ENCODE measurements around the gene SLC27A3.

SLC27A3 gene

DNA sequence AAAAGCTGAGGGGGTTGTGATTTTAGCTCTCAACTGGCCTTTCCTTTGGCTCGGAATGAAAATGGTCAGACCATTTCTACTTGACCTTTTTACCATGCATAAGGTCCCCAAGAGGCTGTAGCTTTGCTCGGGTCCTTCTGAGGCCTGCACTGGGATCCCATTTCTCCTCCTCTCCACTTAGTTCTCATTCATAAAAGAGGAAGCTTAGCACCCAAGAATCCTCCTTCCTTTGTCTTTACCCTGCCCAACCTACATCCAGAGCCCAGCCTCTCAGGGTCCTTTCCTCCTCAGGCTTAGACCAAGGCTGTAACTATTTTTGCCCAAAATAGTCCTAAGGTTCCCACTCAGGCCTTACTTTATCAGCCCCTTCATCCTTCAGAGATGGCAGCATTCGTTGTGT, 6.0 kb upstream of the SLC27A3 start:
- H3K36me3 ChIP-seq (ENCODE audit: low read length): no peaks in the 10 kb centered on the region

DNA sequence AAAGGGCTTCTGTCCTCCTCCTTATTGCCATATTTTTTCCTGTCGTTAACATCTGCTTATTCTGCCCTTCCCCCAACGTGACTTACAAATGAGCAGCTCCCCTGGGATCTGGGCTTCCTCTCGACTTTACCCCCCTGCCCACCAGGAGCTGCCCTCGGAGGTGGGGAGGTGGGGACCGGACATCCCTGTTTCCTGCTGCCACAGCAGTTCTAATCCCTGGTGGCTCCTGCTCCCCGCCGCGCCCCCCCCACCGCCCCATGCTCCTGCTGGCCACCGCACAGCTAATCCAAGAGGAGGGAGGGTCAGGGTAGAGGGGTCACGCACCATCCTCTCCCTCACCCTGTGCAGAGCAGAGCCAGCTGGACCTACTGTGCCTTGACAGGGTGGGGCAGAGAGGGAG, 4.4 kb upstream of the SLC27A3 start:
- H3K27ac ChIP-seq (ENCODE audit: low read depth, low read length): no peak overlapping the region
- H3K9me2 ChIP-seq (replicated peaks; ENCODE audit: insufficient read depth, low read length): no peaks in the 10 kb centered on the region
- H3K36me3 ChIP-seq (ENCODE audit: low read length): no peaks in the 10 kb centered on the region
- no peaks in the 10 kb centered on the region for H3K27me3 ChIP-seq (ENCODE audit: low read length)
- no peak overlapping the region for H3K4me3 ChIP-seq (ENCODE audit: insufficient read depth, low read length, poor library complexity, severe bottlenecking)
- no peaks in the 10 kb centered on the region for H3K9me3 ChIP-seq (ENCODE audit: insufficient read depth, low read length)
- H3F3A ChIP-seq (ENCODE audit: insufficient read depth): peaks cover 4% of the 10 kb centered on the region; the same call in 1 of the 2 replicates
- H4K20me1 ChIP-seq (ENCODE audit: low read depth, low read length): no peaks in the 10 kb centered on the region
- TF ChIP-seq, protein P1, sequence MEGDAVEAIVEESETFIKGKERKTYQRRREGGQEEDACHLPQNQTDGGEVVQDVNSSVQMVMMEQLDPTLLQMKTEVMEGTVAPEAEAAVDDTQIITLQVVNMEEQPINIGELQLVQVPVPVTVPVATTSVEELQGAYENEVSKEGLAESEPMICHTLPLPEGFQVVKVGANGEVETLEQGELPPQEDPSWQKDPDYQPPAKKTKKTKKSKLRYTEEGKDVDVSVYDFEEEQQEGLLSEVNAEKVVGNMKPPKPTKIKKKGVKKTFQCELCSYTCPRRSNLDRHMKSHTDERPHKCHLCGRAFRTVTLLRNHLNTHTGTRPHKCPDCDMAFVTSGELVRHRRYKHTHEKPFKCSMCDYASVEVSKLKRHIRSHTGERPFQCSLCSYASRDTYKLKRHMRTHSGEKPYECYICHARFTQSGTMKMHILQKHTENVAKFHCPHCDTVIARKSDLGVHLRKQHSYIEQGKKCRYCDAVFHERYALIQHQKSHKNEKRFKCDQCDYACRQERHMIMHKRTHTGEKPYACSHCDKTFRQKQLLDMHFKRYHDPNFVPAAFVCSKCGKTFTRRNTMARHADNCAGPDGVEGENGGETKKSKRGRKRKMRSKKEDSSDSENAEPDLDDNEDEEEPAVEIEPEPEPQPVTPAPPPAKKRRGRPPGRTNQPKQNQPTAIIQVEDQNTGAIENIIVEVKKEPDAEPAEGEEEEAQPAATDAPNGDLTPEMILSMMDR (IDR thresholded peaks at IDR 0.05; ENCODE audit: insufficient read depth, low read length, poor library complexity, severe bottlenecking): no peak
- no peak for TF ChIP-seq EZH2phosphoT487 (conservative IDR thresholded peaks at IDR 0.05; ENCODE audit: low read length)
- no peak overlapping the region for H3K4me2 ChIP-seq (ENCODE audit: low read depth, low read length, poor library complexity, severe bottlenecking)
- H3K9ac ChIP-seq (ENCODE audit: low read length): no peak overlapping the region
- H3K79me2 ChIP-seq (ENCODE audit: insufficient read depth, low read length): no peaks in the 10 kb centered on the region
- H2AFZ ChIP-seq (ENCODE audit: low read depth, low read length, severe bottlenecking): no peak overlapping the region

More for the DNA sequence above, 6.0 kb upstream of the SLC27A3 start:
- H3K9ac ChIP-seq (ENCODE audit: low read length): no peak overlapping the region
- H3K4me3 ChIP-seq (ENCODE audit: insufficient read depth, low read length, poor library complexity, severe bottlenecking): no peak overlapping the region
- H3K27ac ChIP-seq (ENCODE audit: low read depth, low read length): no peak overlapping the region
- no peaks in the 10 kb centered on the region for H3K79me2 ChIP-seq (ENCODE audit: insufficient read depth, low read length)
- H3K9me3 ChIP-seq (ENCODE audit: insufficient read depth, low read length): no peaks in the 10 kb centered on the region
- H2AFZ ChIP-seq (ENCODE audit: low read depth, low read length, severe bottlenecking): no peak overlapping the region
- no peaks in the 10 kb centered on the region for H3K9me2 ChIP-seq (replicated peaks; ENCODE audit: insufficient read depth, low read length)
- H3K27me3 ChIP-seq (ENCODE audit: low read length): no peaks in the 10 kb centered on the region
- H3K4me2 ChIP-seq (ENCODE audit: low read depth, low read length, poor library complexity, severe bottlenecking): no peak overlapping the region
- H3F3A ChIP-seq (ENCODE audit: insufficient read depth): peaks cover 4% of the 10 kb centered on the region; the same call in 1 of the 2 replicates
- TF ChIP-seq EZH2phosphoT487 (conservative IDR thresholded peaks at IDR 0.05; ENCODE audit: low read length): no peak
- TF ChIP-seq, protein P1 (IDR thresholded peaks at IDR 0.05; ENCODE audit: insufficient read depth, low read length, poor library complexity, severe bottlenecking): no peak
- H4K20me1 ChIP-seq (ENCODE audit: low read depth, low read length): no peaks in the 10 kb centered on the region

DNA sequence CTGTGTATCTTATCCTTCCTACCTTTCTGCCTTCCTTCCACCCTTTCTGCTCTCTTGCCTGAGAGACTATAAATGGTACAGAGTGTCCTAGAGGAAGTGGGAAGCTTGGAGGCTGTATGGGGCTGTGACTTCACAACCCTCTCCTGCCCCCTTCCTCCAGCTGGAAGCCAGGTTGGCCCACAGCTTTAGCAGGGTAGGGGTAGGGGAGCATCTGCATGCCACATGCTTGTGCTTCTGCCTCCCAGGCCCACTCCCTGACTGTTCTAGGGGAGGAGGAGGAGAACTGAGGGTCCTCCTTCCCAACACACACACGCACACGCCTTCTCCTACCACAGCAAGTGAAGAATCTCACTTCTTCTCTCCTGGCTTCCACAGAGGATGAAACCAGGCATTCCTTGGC, 3.9 kb upstream of the SLC27A3 start:
- H4K20me1 ChIP-seq (ENCODE audit: low read depth, low read length): no peaks in the 10 kb centered on the region
- TF ChIP-seq, protein P1 (IDR thresholded peaks at IDR 0.05; ENCODE audit: insufficient read depth, low read length, poor library complexity, severe bottlenecking): no peak
- TF ChIP-seq EZH2phosphoT487 (conservative IDR thresholded peaks at IDR 0.05; ENCODE audit: low read length): no peak
- no peak overlapping the region for H3K4me2 ChIP-seq (ENCODE audit: low read depth, low read length, poor library complexity, severe bottlenecking)
- no peak overlapping the region for H3K9ac ChIP-seq (ENCODE audit: low read length)
- H3F3A ChIP-seq (ENCODE audit: insufficient read depth): peaks cover 4% of the 10 kb centered on the region; the same call in 1 of the 2 replicates
- no peak overlapping the region for H3K4me3 ChIP-seq (ENCODE audit: insufficient read depth, low read length, poor library complexity, severe bottlenecking)
- H3K9me2 ChIP-seq (replicated peaks; ENCODE audit: insufficient read depth, low read length): no peaks in the 10 kb centered on the region
- no peaks in the 10 kb centered on the region for H3K9me3 ChIP-seq (ENCODE audit: insufficient read depth, low read length)
- no peak overlapping the region for H3K27ac ChIP-seq (ENCODE audit: low read depth, low read length)
- H3K79me2 ChIP-seq (ENCODE audit: insufficient read depth, low read length): no peaks in the 10 kb centered on the region
- H3K27me3 ChIP-seq (ENCODE audit: low read length): no peaks in the 10 kb centered on the region
- H3K36me3 ChIP-seq (ENCODE audit: low read length): no peaks in the 10 kb centered on the region
- no peak overlapping the region for H2AFZ ChIP-seq (ENCODE audit: low read depth, low read length, severe bottlenecking)

All from SU-DHL-6 (cell line).